NB4 (cell line): ENCODE data around the gene ATP8B3.

Source experiments
- CTCF ChIP-seq: IDR thresholded peaks from one replicate; pipeline ENCODE4 v1.5.1; 2012; ENCODE audit warnings: low read depth, low read length
- MAX ChIP-seq: IDR thresholded peaks from 2 replicates; pipeline ENCODE4 v1.6.1; 2011; ENCODE audit warnings: low read depth, low read length
- POLR2A ChIP-seq: IDR thresholded peaks from 2 replicates; pipeline ENCODE4 v1.6.1; 2011; ENCODE audit warnings: mild to moderate bottlenecking; ENCODE audit not compliant: insufficient read length; ENCODE audit errors: extremely low read depth

GRCh38 chr19:1857648-1858326 lies 45.7 kb upstream of the ATP8B3 start:
- TF ChIP-seq POLR2A (no peak), CTCF (no peak), MAX (peak; percentile 66)
